Activated CD4-positive, alpha-beta T cell treated with anti-CD3 and anti-CD28 coated beads, Interleukin-2, amount 50 U/mL, for 16 hours (primary cell): ENCODE results near the gene LSAMP.
"Not testable (repeated sequence)": the region's sequence is repeated elsewhere in the genome, so short reads cannot be mapped to it uniquely, and the experiment has no call there.

Experiments
- DNase-seq: peaks from one replicate; pipeline ENCODE4 v3.0.0-alpha.2; 2020

Gene LSAMP

DNA sequence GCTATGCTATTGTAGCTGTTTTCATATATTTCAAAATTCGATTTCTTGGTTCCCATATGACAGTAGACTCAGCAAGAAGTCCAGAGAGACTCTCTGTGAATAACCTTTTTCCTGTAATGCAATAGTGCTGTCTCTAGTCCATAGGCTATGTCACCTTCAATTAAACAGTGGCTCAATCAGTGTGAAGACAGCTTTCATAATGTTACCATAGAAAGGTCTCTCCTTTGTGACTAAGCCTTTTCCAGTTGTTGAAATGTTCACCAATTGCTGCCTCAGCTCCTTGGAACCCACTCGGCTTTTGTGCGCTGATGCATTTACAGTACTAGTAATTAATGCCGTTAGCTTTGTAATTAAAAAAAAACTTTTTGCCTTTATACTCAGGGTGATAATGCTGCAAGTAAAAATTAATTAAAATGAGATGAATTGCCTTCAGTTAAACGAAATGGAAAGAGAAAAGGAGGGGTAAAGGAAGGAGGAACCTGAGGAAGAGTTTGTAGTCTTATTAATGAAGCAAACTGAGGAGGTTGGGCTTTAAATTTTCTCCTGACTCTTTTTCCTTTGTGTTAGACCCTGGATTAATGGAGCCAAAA is 214.8 kb downstream of the LSAMP start:
- no peak for DNase-seq

DNA sequence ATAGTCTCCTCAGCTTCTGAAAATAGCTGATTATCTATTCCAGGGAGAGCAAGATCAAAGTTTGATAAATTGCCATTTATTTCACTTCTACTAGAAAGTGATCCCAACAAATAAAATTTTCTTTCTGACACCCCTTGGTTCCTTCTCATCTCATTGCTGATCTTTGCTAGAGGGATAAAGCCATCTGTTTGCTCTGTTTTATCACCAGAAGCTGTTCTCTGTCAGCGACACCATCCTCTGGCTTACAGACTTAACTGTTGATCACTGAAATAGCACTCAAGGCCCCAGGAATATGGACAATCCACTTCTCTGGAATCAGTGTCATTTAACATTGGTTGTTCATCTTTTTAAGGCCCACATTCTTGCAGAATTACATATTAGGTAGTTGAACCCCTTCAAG is 219.0 kb downstream of the LSAMP start:
- no peak for DNase-seq

DNA sequence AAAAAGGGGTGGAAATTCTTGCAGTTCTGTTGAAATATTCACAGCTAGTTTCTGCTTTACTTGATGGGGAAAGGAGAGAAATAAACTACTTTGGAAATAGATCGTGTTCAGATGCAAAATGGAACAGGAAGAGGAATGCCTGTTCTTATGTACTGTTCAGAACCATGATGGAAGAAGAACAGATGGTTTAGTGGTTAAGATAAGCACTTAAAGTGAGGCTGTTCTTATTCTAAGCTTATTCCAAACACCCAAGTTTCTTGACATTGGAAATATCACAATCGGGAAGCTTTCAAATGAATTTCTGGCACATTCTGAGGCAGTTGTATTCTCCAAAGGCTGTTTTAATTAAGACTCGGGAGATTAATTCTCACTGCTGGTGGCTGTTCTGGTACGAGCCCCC is 228.5 kb downstream of the LSAMP start:
- DNase-seq: no peak

DNA sequence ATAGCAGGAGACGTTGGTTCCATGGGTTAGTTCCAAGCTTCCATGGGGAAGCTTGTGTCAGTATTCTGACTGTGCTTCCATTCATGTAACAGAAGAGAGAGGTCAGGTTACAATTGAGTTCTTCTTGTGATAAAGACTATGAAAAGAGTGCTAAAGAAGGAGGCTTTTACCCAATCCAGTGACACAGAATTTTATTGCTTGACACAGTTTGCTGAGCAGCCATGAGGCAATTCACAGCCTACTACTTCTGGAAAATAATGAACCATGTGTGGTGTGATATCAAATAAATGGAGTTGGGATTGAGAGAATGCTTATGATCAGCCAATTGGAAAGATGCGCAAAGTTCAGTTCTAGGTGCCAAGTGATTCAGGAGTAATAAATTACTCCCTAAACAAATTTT is 233.4 kb downstream of the LSAMP start:
- DNase-seq: no peak

DNA sequence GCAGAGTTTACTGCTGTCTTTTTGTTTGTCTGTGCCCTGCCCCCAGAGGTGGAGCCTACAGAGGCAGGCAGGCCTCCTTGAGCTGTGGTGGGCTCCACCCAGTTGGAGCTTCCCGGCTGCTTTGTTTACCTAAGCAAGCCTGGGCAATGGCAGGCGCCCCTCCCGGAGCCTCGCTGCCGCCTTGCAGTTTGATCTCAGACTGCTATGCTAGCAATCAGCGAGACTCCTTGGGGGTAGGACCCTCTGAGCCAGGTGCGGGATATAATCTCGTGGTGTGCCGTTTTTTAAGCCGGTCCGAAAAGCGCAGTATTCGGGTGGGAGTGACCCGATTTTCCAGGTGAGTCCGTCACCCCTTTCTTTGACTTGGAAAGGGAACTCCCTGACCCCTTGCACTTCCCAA is 236.5 kb downstream of the LSAMP start:
- DNase-seq: not testable (repeated sequence)

DNA sequence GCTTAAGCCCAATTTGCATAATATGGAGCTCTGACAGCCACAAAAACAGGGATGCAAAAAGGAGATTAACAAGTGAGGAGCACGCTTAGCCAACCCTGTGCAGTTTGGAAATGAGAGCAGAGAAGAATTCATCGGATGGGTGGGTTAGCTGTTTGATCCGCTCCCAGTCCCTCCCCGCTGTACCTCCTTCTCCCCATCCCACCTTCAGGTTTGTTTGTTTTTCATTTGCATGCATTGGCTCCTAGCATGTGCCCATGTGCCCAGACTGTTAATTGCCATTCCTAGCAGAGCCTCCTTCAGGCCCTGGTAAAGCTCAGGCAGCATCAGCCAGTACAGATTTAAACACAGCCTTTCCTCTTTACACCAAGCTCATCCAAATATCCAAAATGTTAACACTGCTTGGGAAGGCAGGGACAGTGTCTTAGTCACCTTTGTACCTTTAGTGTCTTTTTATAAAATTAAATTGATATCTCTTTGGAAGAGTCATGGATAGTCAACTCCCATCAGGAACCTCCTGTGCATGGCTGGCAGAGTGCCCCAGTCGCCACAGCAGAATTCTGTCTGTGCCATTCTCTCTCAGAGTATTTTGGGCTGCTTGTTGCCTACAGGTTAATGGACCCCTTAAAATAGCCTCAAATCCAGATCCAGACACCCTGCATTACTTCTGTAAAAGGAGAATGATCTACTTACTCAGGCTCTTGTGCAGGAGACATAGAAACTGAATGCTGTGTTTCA is 244.2 kb downstream of the LSAMP start:
- no peak for DNase-seq

DNA sequence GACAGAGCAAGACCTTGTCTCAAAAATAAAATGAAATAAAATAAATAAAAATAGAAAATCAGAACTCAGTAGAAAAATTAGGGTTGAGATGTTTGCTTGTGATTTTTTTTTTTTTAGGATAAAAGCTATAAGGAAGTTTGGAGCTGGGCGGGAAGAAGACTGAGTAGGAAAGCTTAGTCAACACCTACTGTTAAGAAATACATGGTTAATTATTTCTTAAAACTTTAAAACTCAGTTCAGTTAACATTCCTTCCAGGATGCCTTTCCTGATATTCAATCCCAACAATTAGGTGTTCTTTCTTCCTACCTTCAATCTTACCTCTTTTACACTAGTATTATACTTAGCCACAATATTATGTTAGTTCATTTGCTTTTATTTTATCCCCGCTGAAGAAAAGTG is 246.2 kb downstream of the LSAMP start:
- DNase-seq: no peak

DNA sequence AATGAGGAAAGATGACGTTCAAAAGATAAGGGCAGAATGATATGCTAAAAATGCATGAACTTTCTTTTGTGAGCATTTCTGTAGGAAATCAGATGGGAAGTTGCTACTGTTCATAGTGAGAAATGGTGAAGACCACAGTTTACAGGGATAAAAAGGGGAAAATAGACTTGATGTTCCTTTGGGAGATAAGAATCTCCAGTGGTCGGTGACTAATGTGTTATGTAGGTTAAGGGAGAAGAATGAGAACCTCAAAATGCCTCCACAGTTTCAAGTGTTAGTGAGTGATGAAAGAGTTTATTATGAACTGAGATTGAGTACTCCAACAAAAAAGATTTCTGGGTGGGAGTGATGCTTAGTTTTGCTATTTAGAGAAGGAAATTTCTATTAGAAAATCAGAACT is 247.2 kb downstream of the LSAMP start:
- no peak for DNase-seq

DNA sequence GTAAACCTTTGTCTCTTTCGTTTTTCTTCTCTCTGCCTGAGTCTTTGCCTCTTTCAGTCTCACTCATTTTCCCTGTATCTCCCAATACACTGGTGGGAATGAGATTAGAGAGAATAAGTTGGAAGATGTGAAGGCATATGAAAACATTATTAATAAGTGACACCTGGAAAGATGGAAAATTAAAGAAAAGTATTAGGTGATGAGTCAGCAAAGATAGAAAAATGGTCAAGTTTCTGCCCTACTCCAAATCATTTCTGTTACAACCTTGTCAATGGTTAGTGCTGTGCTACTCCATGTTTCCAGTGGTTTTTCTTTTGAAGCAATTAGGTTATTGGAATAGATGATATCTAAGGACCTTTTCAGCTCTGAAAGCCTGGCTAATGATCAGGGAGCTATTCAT is 252.8 kb downstream of the LSAMP start:
- no peak for DNase-seq

DNA sequence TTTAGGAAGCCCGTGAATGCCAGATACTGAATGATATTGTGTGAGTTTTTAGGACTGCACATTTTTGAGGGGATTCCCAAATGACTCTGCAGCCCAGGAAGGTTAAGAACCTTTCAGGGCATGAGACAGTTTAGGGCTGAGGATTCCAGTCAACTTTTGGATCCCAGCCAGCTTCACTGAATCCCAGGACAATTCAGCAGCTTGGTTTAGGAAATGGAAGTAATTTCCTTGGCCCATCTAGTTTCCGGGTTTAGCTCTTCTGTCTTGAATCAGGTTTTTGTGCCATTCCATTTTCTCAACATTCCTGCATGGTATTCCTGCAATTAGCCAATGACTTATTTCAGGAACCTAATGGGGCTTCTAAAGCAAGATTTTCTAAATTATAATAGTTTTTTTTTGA is 253.9 kb downstream of the LSAMP start:
- DNase-seq: no peak

DNA sequence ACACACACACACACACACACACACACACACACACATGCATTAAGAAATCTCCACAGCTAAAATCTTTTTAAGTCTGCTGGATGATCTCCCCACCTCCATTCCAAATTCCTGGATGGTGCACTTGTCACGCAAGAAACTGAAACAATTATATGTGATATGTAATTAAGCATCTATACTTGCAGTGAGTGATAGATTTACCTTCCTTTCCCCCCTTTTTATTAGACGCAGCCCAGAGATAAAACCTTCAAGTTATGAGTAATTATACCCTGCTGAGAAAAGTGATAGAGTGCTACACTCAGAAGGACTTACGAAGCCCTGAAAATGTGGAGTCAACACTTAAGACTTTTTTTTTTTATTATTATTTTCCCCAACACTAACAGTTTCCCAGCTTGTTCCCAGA is 255.2 kb downstream of the LSAMP start:
- no peak for DNase-seq

DNA sequence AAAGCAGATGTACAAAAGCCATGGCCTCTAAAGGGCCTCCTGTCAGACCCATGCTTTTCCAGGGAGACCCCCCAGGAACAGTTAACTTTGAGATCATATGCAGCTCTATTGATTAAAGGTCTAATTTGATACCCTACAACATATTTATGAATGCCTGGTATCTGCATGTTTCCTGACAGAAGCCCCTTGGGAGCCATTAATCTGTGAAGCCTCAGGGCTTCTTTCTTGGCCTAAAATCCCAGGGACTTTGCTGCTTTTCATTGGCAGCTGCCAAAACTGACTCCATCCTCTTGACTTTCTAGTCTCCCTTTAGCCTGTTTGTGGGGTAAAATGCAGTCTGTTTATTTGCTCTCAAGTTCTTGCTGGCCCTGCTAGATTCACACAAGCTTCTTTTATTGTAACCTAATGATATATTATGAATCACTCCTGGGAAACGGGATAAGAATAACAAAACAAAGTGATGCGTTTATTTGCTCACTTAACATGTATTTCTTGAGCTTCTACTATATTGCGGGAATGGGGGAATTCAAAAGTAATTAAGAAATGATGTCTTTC is 257.0 kb downstream of the LSAMP start:
- no peak for DNase-seq

DNA sequence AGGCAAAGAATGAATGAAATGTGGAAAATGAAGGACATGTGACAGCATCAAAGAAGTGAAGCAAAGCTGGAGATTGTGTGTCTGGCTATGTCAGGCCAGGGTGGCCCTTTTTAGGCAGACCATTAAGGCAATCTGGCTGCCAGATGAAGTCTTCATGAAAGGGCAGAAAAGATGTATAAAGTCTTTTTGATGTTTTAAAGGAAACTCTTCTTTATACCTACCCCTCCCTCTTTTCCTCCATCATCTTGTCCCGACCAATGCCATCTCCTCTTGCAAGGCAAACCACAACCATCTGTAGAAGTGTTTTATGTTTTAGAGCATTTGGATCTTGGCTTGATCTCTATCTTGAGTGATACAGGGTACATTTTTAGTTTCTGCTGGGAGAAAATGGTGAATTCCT is 259.2 kb downstream of the LSAMP start:
- DNase-seq: no peak

DNA sequence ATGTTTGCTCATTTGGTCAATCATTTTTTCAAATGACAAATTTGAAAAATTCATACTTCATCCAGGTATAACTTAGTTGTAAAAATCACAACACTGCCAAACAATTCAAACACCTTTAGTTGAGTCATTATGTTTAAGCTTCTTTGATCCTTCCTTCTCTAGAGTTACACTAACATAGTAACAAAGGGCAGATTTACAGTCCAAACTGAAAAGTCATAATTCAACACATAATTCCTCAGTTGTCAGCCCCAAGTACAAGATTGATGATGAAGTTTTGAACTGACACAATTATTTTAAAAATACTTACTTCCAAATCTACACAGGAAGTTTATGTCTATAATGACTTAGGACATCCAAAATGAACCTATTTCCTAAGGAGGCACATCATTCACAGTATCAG is 264.1 kb downstream of the LSAMP start:
- DNase-seq: no peak

DNA sequence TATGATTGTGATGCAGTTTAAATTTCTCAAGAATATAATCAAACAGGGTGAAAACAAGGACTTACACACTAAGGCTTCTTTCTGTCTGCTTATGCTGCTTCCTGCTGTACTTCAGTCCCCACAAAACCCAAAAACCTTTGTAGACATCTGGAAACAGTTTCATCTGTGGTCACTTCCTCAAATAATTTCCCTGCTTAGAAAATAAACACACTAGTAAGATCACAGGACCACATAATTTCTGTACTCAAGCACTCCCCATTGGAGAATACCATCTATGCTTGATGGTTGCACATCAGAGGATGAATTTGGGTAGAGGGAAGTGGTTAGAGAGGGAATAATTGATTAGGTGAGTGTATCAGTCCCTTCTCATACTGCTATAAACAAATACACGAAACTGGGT is 266.2 kb downstream of the LSAMP start:
- no peak for DNase-seq

DNA sequence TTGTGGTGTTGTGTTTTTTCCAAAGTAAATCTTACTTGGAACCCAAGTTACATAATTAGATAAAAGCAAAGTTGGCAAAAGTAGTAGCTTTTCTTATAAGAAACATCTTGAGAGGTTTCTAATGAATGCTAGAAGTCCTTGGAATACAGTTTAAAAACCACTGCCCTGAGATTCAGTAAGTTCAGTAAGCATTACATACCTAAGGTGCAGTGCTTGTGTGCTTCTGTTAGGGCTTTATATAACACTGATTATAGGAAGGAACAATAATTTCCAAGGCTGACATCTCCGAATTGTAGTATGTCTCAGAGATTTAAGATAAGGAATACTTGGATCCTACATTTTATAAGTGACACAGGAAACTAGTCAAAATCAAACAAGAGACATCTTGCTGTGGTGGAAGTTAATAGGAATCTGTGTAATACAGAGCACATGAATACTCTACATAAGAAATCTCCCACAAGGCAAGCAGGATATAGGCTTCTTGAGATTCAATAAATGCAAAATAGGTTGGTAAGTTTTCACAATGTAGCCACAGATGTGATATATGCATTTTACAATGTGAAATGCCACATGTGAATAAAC is 268.2 kb downstream of the LSAMP start:
- no peak for DNase-seq

DNA sequence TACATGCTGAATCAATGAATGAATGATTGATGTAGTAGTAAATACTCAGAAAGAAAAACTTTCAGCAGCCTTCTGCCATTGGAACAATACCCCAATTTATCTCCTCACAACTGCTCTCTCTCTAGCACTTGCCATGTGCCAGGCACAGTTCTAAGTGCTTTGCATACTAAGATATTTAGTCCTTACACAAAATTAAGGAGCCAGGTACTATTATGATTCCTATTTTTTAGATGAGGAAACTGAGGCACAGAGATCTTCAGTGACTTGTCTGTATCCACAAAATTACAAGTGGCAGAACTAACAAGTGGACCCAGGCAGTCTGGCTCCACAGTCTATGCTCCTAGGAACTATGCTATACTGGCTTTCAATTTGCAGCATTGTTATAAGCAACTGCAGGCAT is 279.2 kb downstream of the LSAMP start:
- no peak for DNase-seq

DNA sequence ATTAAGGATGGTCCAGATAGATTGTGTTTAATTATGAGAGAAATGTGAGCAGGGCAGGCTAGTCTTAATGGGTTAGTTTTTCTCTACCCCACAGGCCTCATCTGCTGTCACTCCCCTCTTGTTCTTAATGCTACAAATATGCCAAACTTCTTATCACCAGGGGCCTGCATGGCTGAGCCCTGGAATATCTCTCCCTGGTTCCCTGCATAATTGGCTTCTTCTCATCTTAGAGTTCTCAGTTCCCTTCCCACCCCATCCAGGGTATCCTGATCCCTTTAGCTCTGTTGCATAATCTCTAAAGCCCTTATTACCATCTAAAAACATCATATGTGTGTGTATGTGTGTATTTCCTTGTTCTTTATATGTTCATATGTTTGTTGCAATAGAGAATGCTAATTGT is 279.6 kb downstream of the LSAMP start:
- no peak for DNase-seq

DNA sequence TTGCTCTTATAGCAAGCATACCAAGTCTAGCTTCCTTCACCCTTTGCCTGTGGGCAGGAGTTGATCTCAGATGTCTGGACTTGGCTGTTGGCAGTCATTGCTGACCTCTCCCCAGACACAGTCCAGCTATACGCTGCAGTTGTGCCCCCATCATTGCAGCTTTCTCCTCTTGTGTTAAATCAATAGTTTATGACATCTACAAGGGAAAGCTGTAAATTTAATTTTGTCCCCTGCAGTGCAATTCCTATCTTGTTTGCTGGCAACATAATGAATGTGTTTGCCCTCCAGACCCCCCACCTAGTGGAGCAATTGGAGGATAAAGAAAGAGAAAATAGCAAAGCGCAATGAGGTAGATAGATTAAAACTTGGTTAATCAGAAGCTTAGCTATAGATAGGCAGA is 280.2 kb downstream of the LSAMP start:
- DNase-seq: no peak

DNA sequence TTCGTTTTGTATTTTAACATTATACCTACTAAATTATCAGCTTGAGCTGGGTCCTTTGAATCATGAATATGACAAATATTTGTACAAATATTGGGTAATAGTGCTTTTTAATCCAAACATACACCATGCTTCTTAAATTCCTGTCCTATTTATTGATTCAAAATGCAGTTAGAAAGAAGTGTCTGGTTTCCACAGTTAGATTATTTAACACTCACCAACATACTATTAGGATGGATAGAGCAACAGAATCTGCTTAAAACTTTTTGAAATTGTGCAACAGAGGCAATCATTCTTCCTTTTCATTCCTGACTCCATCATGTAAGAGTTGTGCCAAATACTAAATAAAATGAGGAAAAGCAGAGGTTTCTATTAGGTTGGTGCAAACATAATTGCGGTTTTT is 281.2 kb downstream of the LSAMP start:
- DNase-seq: no peak

DNA sequence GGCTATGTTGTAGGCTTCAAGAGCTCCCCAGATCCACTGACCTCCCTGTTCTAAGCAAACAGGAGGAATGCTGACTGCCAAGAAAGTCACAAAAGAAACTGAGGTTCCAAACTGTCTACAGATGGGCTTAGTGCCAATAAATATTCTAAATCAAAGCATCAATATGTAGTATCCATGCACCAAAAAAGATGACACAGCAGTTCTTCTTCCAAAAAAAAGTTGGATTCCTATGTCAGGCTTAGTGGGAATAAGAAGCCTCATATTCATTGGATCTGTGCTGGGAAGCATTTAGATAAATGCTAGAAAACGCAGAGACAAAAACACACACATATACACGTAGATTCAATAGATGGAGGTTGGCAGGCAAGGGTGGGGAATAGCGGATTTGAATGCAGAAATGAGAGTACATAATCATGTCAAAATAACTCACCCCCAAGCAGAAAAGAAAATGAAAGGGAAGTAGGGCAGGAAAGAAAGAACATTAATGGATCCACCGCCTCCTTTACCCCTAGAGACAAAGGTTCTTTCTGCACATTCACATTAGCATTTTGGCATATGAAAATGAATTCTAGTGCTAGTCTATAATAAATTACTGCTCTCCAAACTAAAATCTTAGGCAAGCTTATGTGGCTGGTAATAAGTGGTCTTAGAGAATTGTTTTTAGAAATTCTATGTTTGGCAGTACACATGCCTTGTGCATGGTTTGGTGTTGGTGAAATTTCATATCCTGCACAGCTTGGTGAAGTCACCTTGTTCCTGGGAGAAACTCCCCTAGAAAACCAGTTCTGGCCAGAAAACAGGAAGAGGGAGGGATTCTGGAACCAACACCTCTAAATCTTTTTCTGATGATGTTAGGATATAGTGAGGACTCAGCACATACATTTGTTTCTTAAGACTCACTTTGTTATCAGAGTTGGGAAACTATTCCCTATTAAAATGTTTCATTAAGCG is 283.4 kb downstream of the LSAMP start:
- DNase-seq: no peak

DNA sequence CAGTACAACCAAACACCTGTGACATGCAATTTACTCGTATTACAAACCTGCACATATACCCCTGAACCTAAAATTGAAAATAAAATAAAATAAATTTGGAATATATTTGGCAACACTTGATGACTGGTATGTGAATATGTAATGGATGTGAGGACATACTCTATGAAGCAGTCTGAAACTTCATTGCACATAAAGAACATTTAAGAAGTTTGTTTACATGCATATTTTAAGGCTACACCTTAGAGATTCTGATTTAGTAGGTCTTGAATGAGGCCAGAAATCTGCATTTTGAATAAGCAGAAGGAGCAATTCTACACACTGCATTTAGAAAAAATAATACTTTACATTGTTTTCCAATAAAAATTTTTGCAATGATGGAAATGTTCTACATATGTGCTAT is 284.7 kb downstream of the LSAMP start:
- DNase-seq: no peak

DNA sequence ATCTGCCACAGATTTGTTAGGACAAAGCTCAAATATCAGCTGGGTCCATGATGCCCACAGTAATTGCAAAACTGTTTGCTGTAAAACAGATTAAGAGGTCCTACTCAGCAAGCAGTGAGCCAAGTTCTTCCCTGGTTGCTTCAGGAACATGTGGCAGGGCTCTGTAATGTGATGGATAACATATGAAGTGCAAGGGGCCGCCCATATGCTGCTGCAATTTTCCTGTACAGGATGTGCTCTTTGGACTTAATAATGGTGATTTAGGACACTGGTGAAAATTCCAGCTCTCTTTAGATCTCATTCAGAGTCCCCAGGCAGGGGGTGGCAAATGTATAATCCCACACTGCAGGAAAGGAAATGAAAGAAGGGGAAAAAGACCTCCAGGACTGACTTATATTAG is 289.4 kb downstream of the LSAMP start:
- DNase-seq: no peak
